NCI-H2171 (cell line): ENCODE measurements around the gene MMP7.

Experiments used
- DNase-seq: peaks from one replicate; lab custom pipeline; 2025; lab: John Stamatoyannopoulos, UW

Gene MMP7

DNA sequence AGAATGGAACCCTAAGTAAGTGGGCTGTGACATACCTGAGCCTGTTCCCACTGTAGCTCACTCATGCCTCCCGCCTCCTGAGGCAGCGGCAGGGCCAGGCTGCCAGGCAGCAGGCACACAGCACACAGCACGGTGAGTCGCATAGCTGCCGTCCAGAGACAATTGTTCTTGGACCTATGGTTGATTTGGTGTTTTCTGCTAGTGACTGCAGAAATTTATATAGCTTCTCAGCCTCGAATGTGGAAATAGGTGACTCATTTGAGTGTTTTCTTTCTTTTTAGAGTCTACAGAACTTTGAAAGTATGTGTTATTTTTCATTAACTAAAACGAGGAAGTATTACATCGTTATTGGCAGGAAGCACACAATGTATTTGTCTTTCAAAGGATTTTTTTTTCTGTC lies at the start of gene MMP7:
Gene MMP7 (minus strand): TSS at position 190 of the 400 bp plus-strand sequence. CDS start 47 bp downstream, at position 143.
- DNase-seq = no peak

- DNase-seq = no peak
Measured at GRCh38 chr11:102577723-102578122, 47.2 kb upstream of the MMP7 start.

DNA sequence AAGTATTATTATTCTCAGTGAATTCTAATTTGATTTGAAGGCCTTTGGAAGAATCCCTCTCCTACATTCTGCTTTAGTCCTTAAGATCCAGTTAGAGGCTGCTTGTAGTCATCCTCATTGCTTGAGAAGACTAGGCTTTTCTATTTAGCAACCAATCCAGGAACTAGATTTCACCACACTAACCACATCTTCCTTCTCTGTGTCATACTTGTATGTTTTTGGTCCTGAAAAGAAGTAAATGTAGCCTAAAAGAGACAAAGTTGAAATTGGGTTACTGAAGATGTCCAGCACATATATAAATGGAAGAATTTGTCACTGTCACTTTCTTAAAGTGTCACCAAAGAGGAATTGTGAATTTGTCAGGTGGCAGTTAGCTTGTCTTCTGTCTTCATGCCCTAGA lies 46.6 kb upstream of the MMP7 start:
- no peak for DNase-seq

DNA sequence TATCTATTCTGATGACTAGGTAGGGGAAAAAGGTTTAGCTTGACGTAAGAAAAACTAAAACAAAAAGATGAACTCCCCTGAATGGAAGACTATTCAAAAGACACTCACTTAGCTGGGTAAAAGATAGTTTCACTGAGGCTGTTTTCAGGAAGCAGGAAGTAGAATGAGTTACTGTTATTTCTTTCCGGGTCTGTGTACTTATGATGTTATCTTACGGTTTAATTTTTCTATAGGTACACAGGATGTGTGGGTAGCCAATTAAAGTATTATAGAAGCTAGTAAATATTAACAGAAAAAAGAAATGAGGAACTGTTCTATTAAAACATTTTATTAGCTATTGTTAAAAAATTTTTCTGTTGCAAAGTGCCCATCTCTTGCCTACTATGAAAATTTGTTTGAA lies 45.8 kb upstream of the MMP7 start:
- DNase-seq = no peak

- DNase-seq = no peak
Measured at GRCh38 chr11:102575012-102575411, 44.5 kb upstream of the MMP7 start.

- DNase-seq = no peak
Measured at GRCh38 chr11:102573851-102574250, 43.3 kb upstream of the MMP7 start.

GRCh38 chr11:102572554-102573220 lies 42.1 kb upstream of the MMP7 start:
- no peak for DNase-seq

DNA sequence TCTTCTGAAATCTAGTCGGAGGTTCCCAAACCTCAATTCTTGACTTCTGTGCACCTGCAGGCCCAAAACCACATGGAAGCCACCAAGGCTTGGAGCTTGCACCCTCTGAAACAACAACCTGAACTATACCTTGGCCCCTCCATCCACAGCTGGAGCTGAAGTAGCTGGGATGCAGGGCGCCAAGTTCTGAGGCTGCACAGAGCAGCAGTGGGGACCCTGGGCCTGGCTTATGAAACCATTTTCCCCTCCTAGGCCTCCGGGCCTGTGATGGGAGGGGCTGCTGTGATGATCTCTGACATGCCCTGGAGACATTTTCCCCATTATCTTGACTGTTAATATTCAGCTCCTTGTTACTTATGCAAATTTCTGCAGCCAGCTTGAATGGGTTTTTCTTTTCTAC lies 38.3 kb upstream of the MMP7 start:
- no peak for DNase-seq

GRCh38 chr11:102566112-102566511 lies 35.6 kb upstream of the MMP7 start:
- DNase-seq = no peak

DNA sequence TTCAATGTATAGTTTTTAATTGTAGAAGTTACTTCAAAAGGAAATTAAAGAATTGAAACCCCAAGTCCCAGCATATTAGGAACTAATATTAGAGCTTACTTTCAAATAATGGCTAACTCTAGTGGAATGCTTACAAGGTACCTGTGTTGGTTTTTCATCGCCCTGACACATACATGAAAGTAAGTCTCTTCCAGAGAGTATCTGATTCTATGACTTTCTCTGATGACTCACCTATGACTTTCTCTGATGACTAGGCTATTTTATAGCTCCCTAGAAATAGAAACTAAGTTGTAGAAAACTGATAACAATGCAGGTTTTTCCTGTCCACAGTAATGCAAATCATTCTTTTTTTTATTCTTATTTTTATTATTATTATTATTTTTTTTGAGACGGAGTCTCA lies 33.6 kb upstream of the MMP7 start:
- no peak for DNase-seq

DNA sequence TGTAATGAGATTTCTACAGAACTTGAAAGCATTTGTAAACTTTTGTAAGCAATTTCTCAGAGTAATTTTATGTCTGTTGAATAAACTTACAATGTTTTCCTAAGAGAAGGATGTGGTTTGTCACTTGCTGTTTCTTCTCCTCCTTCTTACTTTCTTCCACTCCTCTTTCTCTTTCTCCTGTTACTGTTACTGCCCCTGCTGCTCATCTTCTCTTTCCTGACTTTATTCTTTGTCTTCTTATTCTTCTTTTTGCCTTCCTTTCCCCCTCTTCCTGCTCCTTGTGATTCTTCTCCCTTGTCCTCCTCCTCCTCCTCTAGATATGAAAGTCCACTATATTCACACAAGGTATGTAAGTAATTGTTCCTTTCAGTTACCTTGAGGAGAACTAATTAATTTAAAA lies 31.1 kb upstream of the MMP7 start:
- DNase-seq = no peak

DNA sequence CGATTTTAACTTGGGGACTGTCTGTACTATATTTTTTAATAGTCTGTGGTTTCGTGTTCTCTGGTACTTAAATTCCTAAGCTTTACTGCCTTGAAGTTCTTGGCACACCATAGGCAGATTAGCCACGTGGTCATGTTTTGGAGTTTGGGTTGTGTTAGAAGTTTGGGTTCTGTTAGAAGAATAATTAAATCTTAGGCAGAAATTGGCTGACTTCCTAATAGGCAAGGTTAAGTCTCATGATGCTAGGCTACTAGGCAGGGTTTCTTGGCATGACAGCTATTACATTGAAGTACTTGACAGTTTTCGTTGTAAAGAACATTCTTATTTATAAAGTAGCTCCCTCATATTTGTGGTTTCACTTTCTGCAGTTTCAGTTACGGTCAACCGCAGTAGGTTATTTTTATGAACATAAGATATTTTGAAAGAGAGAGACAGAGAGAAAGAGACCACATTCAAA lies 30.0 kb upstream of the MMP7 start:
- no peak for DNase-seq

DNA sequence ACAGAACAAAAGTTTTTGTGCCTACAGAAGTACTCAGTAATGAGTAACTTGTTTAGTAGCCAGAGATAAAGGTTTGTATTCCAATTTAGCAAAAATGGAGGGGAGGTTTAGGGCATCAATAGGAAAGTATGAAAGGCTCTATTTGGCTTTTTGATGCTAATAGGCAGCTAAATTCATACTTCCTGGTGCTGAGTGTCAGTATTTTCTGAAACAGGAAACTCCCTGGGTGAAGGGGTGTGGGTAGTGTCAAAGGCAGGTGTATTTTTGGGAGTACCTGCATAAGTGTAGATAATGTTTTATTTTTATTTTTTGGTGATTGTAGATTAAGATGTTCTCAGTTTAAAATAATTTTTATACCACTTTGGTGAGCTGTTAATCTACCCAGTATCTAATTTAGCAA lies 29.3 kb upstream of the MMP7 start:
- DNase-seq = no peak

DNA sequence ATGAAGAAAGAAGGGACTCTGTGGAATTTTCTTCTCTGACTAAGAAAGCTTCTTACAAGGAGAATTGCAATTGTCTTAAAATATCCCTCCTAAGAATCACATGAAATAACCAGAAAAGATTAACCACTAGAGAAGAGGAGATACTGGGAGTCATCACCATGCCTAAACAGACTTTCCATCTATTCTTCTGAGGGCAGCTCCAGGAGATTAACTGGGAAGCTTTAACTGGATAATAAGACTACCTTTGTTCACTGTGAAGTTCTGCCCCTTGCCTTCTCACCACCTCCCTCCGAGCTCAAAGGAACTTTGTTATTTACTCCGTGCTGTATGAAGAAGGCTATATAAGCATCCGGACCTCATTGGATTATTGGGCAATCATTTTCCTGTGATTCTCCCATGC lies 24.5 kb upstream of the MMP7 start:
- DNase-seq = no peak

- DNase-seq = no peak
Measured at GRCh38 chr11:102553835-102554282, 23.3 kb upstream of the MMP7 start.

GRCh38 chr11:102552447-102553194 lies 22.1 kb upstream of the MMP7 start:
- DNase-seq = no peak

DNA sequence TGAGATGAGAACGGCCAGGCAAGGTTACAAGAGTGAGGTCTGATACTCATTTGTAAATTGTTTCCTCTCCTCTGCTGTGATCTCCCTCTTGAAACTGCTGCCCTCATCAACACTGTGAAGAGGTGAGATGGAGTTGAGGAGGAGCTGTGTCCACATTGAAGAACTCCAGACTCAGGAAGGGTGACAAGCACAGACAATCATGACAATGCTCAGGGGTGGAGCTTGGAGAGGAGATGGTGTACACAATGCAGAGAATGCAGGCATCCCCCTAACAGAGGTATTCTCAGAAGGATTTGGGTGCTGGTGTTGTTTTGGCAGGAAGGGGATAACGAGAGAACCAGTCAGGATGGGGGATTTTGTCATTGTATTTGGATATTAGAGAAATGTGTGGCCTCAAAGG lies 21.5 kb upstream of the MMP7 start:
- no peak for DNase-seq

DNA sequence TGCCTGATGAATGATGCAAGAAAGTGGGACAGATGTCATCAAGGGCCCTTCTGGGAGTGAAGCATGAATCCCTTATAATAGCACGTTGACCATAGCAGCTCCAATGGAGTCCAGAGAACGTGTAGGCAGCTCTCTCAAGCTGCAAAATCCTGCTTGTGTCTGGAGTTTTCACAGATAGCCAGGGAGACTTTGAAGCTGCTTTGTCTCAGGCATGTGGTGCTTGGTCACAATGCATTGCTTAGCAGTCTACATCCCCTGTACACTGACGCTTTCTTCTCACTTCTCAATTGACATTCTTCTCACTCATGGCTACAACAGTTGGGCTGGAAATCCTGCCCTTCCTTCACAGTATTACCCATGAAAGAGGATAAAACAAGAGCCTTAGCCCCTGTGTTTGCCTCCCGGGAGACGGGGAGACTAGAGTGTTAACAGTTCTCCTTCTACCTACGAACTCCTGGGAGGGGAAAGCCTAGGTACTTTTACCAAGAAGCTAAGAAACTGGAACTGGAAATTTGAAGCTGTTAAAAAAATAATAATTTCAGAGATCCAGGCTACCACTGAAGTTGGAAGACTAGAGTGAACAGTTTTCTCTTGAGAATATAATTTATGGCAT lies 20.7 kb upstream of the MMP7 start:
- no peak for DNase-seq

DNA sequence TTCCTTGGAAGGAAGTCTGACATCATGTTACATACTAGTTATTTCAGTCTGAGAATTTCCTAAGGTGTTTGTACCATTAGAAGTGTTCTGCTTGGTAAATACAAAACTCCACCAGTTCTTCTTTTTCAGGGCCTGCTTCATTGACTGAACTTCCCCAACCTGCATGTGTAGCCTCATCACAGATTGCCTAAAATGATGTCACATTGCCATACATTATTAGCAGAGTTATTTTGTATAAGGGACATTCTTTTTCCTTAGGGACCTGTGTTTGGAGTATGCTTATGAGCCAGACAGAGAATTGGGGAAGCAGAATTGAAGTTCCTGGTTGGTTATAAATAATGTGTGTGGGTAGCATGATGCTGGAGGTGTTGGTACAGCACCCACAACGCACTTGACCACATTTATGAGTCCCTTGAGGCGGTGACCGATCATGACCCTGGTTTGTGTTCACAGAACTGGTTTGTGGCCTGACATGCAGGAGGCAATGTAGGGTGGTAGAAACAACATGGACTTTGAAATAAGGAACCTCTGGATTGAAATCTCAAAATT lies 16.4 kb upstream of the MMP7 start:
- no peak for DNase-seq

DNA sequence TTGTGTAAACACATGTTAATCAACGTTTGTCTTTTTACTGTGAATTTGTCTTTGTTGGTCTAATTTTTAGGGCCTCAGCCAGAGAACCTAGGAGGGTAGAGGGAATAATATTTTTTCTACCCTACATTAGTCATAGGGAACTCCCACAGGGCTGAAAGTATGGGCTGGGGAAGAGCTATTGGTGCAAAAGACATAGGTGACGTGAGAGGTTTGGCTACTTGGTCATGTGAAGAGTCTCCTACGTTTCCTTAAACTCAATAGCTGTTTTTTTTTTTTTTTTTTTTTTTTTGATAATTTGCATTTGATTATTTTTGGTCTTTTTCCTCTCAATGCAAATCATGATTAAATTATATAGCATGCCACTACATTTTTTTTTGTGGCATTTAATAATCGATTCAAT lies 15.9 kb upstream of the MMP7 start:
- no peak for DNase-seq

DNA sequence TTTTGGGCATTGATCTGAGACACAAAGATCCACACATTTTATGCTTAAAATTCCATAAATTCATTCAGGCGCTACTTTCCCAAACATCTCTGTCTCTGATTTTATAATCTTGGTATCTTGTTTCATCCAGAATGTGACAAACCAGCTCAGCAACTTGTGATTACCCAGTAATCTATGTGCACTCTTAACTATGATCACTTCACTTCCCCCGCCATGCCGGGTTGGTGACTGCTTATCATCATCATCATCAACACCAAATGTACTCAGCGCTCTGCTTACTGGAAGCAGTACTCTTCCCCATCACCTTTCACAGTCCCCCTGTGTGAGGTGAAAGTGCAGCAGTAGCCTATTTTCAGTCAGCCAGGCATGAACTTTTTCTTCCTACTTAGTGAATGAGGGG lies 15.2 kb upstream of the MMP7 start:
- no peak for DNase-seq

GRCh38 chr11:102544594-102544993 lies 14.0 kb upstream of the MMP7 start:
- no peak for DNase-seq

DNA sequence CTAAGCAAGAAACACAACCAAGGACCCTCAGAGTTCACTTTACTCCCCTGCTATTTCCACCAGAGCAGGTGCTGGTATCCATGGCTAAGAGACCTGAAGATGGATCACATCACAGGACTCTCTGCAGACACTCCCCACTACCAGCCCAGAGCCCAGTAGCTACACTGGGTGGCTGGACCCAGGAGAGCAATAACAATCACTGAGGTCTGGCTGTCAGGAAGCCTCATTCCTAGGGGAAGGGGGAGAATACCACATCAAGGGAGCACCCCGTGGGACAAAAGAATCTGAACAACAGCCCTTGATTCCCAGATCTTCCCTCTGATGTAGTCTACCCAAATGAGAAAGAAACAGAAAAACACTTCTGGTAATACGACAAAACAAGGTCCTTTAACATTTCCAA lies 9.0 kb upstream of the MMP7 start:
- no peak for DNase-seq
